ENCODE measurements around the gene SLC12A1.

- TF ChIP-seq, protein P1, sequence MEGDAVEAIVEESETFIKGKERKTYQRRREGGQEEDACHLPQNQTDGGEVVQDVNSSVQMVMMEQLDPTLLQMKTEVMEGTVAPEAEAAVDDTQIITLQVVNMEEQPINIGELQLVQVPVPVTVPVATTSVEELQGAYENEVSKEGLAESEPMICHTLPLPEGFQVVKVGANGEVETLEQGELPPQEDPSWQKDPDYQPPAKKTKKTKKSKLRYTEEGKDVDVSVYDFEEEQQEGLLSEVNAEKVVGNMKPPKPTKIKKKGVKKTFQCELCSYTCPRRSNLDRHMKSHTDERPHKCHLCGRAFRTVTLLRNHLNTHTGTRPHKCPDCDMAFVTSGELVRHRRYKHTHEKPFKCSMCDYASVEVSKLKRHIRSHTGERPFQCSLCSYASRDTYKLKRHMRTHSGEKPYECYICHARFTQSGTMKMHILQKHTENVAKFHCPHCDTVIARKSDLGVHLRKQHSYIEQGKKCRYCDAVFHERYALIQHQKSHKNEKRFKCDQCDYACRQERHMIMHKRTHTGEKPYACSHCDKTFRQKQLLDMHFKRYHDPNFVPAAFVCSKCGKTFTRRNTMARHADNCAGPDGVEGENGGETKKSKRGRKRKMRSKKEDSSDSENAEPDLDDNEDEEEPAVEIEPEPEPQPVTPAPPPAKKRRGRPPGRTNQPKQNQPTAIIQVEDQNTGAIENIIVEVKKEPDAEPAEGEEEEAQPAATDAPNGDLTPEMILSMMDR (IDR thresholded peaks at IDR 0.05): no peak
- no peak for TF ChIP-seq EZH2phosphoT487 (IDR thresholded peaks at IDR 0.05)
- TF ChIP-seq EZH2 (IDR thresholded peaks at IDR 0.05): no peak
Measured at GRCh38 chr15:48317221-48317620, 111.1 kb downstream of the SLC12A1 start.
